LNCaP clone FGC (cell line): ENCODE data around the gene AGTPBP1.

Experiments used
- DNase-seq: peaks from one replicate; pipeline ENCODE4 v3.0.0-alpha.2; 2011; ENCODE audit warnings: low read depth
- H3K4me3 ChIP-seq: 2 replicates; pipeline ENCODE4 v1.5.1; 2011; ENCODE audit warnings: mild to moderate bottlenecking, low read depth, low read length, control low read depth
- TF ChIP-seq, protein P1 (sequence below): IDR thresholded peaks from 2 replicates; pipeline ENCODE4 v1.5.1; 2012; ENCODE audit warnings: mild to moderate bottlenecking; ENCODE audit not compliant: control insufficient read depth, insufficient read depth; ENCODE audit errors: extremely low read depth

Gene AGTPBP1

DNA sequence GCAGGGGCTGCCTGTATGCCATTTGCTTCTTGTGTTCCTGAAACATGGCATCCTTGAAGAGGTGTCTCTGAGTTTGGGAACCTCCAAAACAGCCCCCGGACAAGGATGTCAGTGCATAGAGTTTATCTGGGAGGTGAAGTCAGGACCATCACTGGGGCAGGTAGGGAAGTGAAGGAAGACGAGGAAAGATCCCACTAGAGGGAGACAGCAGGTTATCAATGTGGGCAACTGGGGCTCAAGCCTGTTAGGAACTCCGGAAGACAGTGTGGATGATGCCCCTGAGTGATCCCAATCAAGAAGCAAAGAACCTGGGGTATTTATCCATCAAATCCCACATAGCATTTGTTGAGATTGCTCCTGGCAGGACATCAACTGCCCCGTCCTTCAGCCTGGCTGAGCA is 233.1 kb downstream of the AGTPBP1 start:
- no peak for DNase-seq
- TF ChIP-seq, protein P1, sequence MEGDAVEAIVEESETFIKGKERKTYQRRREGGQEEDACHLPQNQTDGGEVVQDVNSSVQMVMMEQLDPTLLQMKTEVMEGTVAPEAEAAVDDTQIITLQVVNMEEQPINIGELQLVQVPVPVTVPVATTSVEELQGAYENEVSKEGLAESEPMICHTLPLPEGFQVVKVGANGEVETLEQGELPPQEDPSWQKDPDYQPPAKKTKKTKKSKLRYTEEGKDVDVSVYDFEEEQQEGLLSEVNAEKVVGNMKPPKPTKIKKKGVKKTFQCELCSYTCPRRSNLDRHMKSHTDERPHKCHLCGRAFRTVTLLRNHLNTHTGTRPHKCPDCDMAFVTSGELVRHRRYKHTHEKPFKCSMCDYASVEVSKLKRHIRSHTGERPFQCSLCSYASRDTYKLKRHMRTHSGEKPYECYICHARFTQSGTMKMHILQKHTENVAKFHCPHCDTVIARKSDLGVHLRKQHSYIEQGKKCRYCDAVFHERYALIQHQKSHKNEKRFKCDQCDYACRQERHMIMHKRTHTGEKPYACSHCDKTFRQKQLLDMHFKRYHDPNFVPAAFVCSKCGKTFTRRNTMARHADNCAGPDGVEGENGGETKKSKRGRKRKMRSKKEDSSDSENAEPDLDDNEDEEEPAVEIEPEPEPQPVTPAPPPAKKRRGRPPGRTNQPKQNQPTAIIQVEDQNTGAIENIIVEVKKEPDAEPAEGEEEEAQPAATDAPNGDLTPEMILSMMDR = peak; percentile 54
- no peak overlapping the region for H3K4me3 ChIP-seq

DNA sequence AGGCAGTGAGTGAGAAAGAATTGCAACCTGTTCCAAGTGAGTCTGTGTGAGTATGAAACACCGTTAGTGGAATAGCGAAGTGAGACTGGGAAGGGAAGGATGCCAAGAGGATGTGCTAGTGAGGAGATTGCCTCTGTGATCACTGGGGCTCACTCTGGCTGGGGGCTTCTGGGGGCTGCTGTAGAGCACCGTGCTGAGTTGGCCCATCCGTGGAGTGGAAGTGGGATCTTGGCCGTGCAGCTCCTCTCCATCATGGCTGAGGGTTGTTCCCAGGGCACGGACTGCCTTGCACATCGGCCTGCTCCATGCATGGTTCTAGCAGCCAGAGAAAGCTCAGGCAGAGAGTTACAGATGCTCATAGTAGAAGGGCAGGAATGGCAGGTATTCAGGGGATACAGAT is 236.1 kb downstream of the AGTPBP1 start:
- no peak for DNase-seq
- TF ChIP-seq, protein P1 = no peak
- no peak overlapping the region for H3K4me3 ChIP-seq

DNA sequence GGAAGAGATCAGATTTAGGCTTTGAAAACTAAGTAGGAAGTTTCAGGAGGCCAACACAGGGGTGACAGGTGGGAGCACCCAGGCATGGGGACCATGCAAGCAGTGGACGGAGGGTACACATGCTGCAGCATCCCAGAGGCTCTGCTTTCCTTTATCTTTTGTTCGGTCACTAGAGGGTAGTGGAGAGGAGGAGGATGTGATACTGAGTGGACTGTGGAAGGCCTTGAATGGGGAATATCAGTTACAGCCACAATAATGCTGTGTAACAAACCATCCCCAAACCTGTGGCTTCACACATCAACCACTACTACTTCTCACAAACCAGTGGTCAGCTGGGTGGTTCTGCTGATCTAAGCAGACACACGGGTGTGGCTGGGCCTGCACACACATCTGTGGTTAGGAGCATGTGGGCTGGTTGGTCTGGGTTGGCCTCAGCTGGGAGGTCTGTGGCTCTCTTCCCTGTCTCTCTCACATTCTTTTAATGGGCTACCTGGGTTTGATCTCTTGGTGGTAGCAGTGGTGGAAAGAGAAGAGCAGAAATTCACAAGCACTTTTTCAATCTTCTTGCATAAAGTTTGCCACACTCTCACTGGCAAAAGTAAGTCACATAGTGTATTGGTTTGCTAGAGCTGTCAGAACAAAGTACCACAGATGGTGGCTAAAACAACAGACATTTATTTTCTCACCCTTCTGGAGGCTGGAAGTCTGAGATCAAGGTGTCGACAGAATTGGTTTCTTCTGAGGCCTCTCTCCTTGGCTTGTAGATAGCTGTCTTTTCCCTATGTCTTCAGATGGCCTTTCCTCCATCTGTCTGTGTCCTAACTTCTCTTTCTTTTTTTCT is 238.7 kb downstream of the AGTPBP1 start:
- DNase-seq = no peak
- TF ChIP-seq, protein P1 = no peak
- H3K4me3 ChIP-seq = no peak overlapping the region

DNA sequence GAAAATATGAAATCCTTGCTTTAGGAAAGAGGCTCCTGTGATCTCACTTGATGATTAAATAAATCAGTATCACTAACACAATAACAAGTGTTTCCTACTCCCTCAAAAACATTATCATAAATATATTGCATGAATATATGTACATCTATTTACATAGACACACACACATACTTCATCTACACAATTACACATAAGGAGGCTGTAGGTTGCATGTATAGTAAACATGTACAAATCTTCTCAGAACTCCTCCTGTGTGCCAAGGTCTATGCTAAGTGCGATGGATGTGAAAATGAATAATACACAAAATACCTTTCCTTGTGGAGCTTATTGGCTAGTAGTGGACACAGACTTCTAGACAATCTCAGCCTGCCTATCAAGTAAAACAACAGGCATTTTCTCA is 239.9 kb downstream of the AGTPBP1 start:
- TF ChIP-seq, protein P1 = no peak
- no peak overlapping the region for H3K4me3 ChIP-seq
- no peak for DNase-seq

DNA sequence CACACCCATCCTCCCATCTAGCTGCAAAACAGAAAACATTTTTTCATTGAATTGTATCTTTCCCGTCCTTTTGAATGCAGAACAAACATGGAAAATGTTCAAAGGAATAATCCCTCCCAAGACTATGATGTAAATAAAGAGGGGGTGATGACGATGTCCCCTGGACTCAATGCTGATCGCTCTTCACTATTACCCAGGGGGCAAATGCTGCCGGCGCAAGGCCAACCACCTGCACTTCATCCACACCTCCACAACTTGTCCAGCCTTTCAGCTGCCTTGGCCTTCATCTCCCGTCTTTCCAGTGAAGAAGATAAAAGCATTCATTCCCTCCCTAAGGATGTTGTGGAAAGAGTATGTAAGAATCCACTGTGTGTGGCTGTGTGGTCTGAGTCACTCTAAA is 240.3 kb downstream of the AGTPBP1 start:
- TF ChIP-seq, protein P1 = no peak
- H3K4me3 ChIP-seq = no peak overlapping the region
- no peak for DNase-seq
